Peyer's patch (tissue), 4 donors: ENCODE data around the gene ADGRB3. TPM values are rescaled to one million over a fixed set of nuclear protein-coding genes. Genes with fewer than 3 reads are reported as not detected.

ENCODE experiments used
- DNase-seq, 3 donors: peaks; one replicate each; pipeline ENCODE4 v3.0.0-alpha.2; 2017 to 2019
- H3K27ac ChIP-seq, 4 donors: fragments of 200-600 bp; sonication (generic); one replicate each; pipeline ENCODE4 v1.5.1; 2016 to 2019
- H3K27me3 ChIP-seq, 2 donors: fragments of 200-600 bp; sonication (generic); one replicate each; pipeline ENCODE4 v1.5.1; 2019
- H3K36me3 ChIP-seq, 3 donors: fragments of 200-600 bp; sonication (generic); one replicate each; pipeline ENCODE4 v1.5.1; 2016 to 2019
- H3K4me1 ChIP-seq, 4 donors: fragments of 200-600 bp; sonication (generic); one replicate each; pipeline ENCODE4 v1.5.1; 2016 to 2019
- H3K4me3 ChIP-seq, 4 donors: fragments of 200-600 bp; sonication (generic); 1 replicate in 3 of 4; 2 replicates in 1 of 4; pipeline ENCODE4 v1.5.1; 2016 to 2019; ENCODE audit warnings: mild to moderate bottlenecking in 1 of 4
- H3K9me3 ChIP-seq, 4 donors: fragments of 200-600 bp; sonication (generic); one replicate each; pipeline ENCODE4 v1.5.1; 2016 to 2019; ENCODE audit warnings: mild to moderate bottlenecking in 1 of 4
- CTCF ChIP-seq, 6 experiments: fragments of 450-650 bp in 4 of 6; fragments of 200-600 bp in 2 of 6; sonication (generic) in 1 of 6; IDR thresholded peaks; one replicate each; pipeline ENCODE4 v1.5.1; 2017 to 2019; ENCODE audit warnings: antibody characterized with exemption in 6 of 6, mild to moderate bottlenecking in 3 of 6, moderate library complexity in 1 of 6
- POLR2A ChIP-seq, 2 donors: fragments of 450-650 bp; IDR thresholded peaks; one replicate each; pipeline ENCODE4 v1.5.1; 2017; ENCODE audit warnings: antibody characterized with exemption in 2 of 2, mild to moderate bottlenecking in 2 of 2, moderate library complexity in 2 of 2
- total RNA-seq, 4 donors: library from RNA; depleted of rRNA; stranded (reverse); fragments of >200 nt; gene quantifications; one replicate each; pipeline ENCODE4 v1.1.0, GENCODE V29; 2016

ADGRB3 gene
- total RNA-seq, 4 donors from 2014 or later = 1.2 to 9.9 (median 2.5) TPM

GRCh38 chr6:69181964-69182363 is 546.9 kb downstream of the ADGRB3 start:
- Histone ChIP-seq H3K4me3 (no peak overlapping the region), H3K36me3 (no peaks in the 10 kb centered on the region), H3K27me3 (no peaks in the 10 kb centered on the region), H3K4me1 (no peaks in the 10 kb centered on the region), H3K27ac (no peak overlapping the region), H3K9me3 (no peaks in the 10 kb centered on the region)
- no peak for DNase-seq
- TF ChIP-seq CTCF (IDR thresholded peaks at IDR 0.05) (no peak), POLR2A (IDR thresholded peaks at IDR 0.05) (no peak)

GRCh38 chr6:69185276-69185675 is 550.2 kb downstream of the ADGRB3 start:
- Histone ChIP-seq H3K4me3 (no peak overlapping the region), H3K4me1 (no peaks in the 10 kb centered on the region), H3K27ac (no peak overlapping the region), H3K36me3 (no peaks in the 10 kb centered on the region), H3K27me3 (no peaks in the 10 kb centered on the region), H3K9me3 (no peaks in the 10 kb centered on the region)
- TF ChIP-seq CTCF (IDR thresholded peaks at IDR 0.05) = no peak
- TF ChIP-seq POLR2A (IDR thresholded peaks at IDR 0.05) = no peak
- no peak for DNase-seq

DNA sequence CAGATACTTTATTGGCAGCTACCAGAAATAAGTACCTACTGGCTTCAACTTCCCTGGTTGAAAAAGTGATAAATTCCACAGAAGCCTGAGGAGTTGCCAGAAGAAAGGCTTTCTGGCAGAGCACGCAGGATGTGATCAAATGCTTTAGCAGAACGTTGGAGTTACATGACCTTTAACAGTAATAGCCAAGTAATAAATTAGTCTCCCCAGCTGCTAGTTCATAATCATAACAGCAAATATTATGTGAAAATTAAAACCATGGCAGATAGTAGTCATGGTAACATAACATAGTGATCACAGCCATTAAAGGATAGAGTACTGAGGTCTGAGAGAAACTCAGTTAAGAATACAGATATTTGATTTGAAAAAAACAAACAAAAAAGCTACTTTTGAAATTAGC is 567.7 kb downstream of the ADGRB3 start:
- H3K36me3 ChIP-seq = no peaks in the 10 kb centered on the region
- H3K4me3 ChIP-seq = no peak overlapping the region
- H3K27me3 ChIP-seq = no peaks in the 10 kb centered on the region
- no peak overlapping the region for H3K27ac ChIP-seq
- no peaks in the 10 kb centered on the region for H3K9me3 ChIP-seq
- no peak for TF ChIP-seq POLR2A (IDR thresholded peaks at IDR 0.05)
- TF ChIP-seq CTCF (IDR thresholded peaks at IDR 0.05) = no peak
- DNase-seq = no peak
- H3K4me1 ChIP-seq = no peaks in the 10 kb centered on the region

- H3K27me3 ChIP-seq = no peaks in the 10 kb centered on the region
- H3K9me3 ChIP-seq = no peaks in the 10 kb centered on the region
- TF ChIP-seq CTCF (IDR thresholded peaks at IDR 0.05) = no peak
- TF ChIP-seq POLR2A (IDR thresholded peaks at IDR 0.05) = no peak
- no peaks in the 10 kb centered on the region for H3K4me1 ChIP-seq
- no peak overlapping the region for H3K27ac ChIP-seq
- DNase-seq = no peak
- no peaks in the 10 kb centered on the region for H3K36me3 ChIP-seq
- H3K4me3 ChIP-seq = no peak overlapping the region
These were observed 581.0 kb downstream of the ADGRB3 start for GRCh38 chr6:69216127-69216526.

- DNase-seq = no peak
- Histone ChIP-seq H3K36me3 (no peaks in the 10 kb centered on the region), H3K4me3 (no peak overlapping the region), H3K9me3 (no peaks in the 10 kb centered on the region), H3K27me3 (no peaks in the 10 kb centered on the region), H3K27ac (no peak overlapping the region), H3K4me1 (no peaks in the 10 kb centered on the region)
- no peak for TF ChIP-seq CTCF (IDR thresholded peaks at IDR 0.05)
- TF ChIP-seq POLR2A (IDR thresholded peaks at IDR 0.05) = no peak
These were observed 582.3 kb downstream of the ADGRB3 start for GRCh38 chr6:69217343-69217742.

DNA sequence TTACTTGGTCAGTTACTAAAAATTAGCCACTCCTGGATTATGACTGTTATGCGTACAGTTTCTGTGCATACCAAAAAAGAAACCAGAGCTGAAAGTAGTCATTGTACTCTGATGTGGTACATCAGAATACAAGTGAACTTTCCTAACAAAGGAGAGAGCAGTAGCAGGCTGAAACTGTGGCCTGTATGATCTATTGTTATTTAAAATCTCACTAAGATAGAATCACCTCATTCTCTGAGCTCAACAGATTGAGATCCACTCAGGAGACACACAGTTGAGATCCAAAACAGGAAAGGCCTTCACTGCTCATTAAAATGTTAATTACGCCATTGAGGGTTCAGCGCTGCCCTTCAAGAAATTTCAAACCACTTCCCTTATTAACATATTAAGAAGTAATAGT is 585.3 kb downstream of the ADGRB3 start:
- H3K27me3 ChIP-seq = no peaks in the 10 kb centered on the region
- no peaks in the 10 kb centered on the region for H3K4me1 ChIP-seq
- no peaks in the 10 kb centered on the region for H3K36me3 ChIP-seq
- no peaks in the 10 kb centered on the region for H3K9me3 ChIP-seq
- TF ChIP-seq POLR2A (IDR thresholded peaks at IDR 0.05) (no peak), CTCF (IDR thresholded peaks at IDR 0.05) (no peak)
- DNase-seq = no peak
- H3K4me3 ChIP-seq = no peak overlapping the region
- no peak overlapping the region for H3K27ac ChIP-seq
